ENCODE data around the gene CRACR2B.

Gene CRACR2B

DNA sequence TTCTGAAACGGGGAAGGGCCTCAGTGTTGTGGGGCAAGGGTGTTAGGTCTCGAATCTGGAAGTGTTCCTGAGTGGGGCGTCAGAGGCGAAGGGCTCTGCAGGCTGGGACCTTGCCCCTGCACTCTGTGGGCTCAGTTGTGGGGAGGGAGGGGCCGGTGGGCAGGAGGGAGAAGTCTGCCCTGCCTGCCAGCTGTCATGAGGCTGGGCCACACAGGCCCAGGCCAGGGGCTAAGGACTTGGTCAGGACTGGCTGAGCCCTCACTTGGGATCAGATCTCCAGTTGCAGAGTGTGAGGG is at the start of gene CRACR2B:
Gene CRACR2B, plus strand, starts transcription at position 23 of the 296 bp plus-strand sequence. CDS start 689 bp downstream, outside the sequence.
- peaks cover 27% of the 10 kb centered on the region for H3K27me3 ChIP-seq (ENCODE audit: control insufficient read depth, insufficient read depth, low read length)
- H3K9ac ChIP-seq (ENCODE audit: low read depth, low read length): peak within 1 kb of the TSS; percentile 24
- H3K4me1 ChIP-seq (ENCODE audit: control insufficient read depth, insufficient read depth, low read length): peaks cover 3% of the 10 kb centered on the region
- peaks cover 13% of the 10 kb centered on the region for H3K36me3 ChIP-seq (ENCODE audit: control insufficient read depth, insufficient read depth, low read length)
- peak within 1 kb of the TSS; percentile 68 for H3K4me3 ChIP-seq (ENCODE audit: low read depth, low read length)
- no peaks in the 10 kb centered on the region for H3K9me3 ChIP-seq (ENCODE audit: control insufficient read depth, insufficient read depth, low read length)

GRCh38 chr11:778976-779954 is 48.5 kb upstream of the CRACR2B start:
- H3K36me3 ChIP-seq (ENCODE audit: control insufficient read depth, insufficient read depth, low read length): peaks cover 8% of the 10 kb centered on the region
- H3K9me3 ChIP-seq (ENCODE audit: control insufficient read depth, insufficient read depth, low read length): no peaks in the 10 kb centered on the region
- H3K4me1 ChIP-seq (ENCODE audit: control insufficient read depth, insufficient read depth, low read length): peaks cover 9% of the 10 kb centered on the region
- no peak overlapping the region for H3K9ac ChIP-seq (ENCODE audit: low read depth, low read length)
- H3K27me3 ChIP-seq (ENCODE audit: control insufficient read depth, insufficient read depth, low read length): no peaks in the 10 kb centered on the region
- no peak overlapping the region for H3K4me3 ChIP-seq (ENCODE audit: low read depth, low read length)

GRCh38 chr11:779955-780532 is 47.7 kb upstream of the CRACR2B start:
- Histone ChIP-seq H3K36me3 (ENCODE audit: control insufficient read depth, insufficient read depth, low read length) (peaks cover 8% of the 10 kb centered on the region), H3K27me3 (ENCODE audit: control insufficient read depth, insufficient read depth, low read length) (no peaks in the 10 kb centered on the region), H3K4me1 (ENCODE audit: control insufficient read depth, insufficient read depth, low read length) (peaks cover 9% of the 10 kb centered on the region), H3K4me3 (ENCODE audit: low read depth, low read length) (no peak overlapping the region), H3K9ac (ENCODE audit: low read depth, low read length) (no peak overlapping the region), H3K9me3 (ENCODE audit: control insufficient read depth, insufficient read depth, low read length) (no peaks in the 10 kb centered on the region)

DNA sequence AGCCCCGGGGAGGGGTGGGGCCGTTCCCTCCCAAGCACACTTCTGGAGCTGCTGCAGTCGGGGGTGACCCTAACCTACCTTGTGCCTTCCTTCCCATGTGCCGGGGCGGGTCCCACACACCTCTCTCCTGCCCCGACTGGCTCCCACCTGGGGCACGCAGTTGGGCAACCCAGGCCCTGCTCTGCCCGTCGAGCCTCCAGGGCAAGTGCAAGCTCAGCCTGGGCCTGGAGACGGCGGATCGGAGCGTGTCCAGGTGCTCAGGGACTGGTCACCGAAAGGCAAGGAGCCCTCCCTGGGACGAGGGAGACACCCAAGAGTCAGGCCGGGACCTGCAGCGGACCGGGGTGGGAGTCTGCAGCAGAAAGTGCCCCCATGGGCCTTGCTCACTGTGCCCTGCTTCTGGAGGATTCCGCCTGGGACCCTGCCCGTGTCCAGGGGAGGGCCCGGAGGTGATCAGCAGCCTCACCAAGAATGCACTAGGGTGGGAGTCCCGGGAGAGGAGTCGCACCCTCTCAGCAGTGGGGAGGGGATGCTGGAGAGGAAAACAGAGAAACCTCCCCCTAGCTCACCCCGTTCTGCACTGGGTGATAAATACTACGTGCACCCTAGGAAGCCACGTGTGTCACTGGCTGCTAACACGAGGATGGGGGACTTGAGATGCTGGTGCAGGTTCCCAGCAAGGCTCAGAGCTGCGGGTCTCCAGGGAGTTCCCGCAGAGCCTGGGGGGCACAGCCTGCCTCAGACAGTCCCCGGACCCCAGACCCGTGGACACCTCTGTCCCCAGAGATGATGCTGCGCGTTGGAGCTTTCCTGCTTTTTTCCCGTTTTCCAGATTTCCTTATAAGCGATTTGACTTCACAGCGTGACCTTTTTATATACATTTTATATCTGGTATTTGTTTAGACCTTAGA is 45.2 kb upstream of the CRACR2B start:
- no peaks in the 10 kb centered on the region for H3K9me3 ChIP-seq (ENCODE audit: control insufficient read depth, insufficient read depth, low read length)
- no peaks in the 10 kb centered on the region for H3K27me3 ChIP-seq (ENCODE audit: control insufficient read depth, insufficient read depth, low read length)
- H3K36me3 ChIP-seq (ENCODE audit: control insufficient read depth, insufficient read depth, low read length): peaks cover 6% of the 10 kb centered on the region
- no peak overlapping the region for H3K4me3 ChIP-seq (ENCODE audit: low read depth, low read length)
- peaks cover 9% of the 10 kb centered on the region for H3K4me1 ChIP-seq (ENCODE audit: control insufficient read depth, insufficient read depth, low read length)
- peak overlapping the region; percentile 37 for H3K9ac ChIP-seq (ENCODE audit: low read depth, low read length)

- peaks cover 6% of the 10 kb centered on the region for H3K36me3 ChIP-seq (ENCODE audit: control insufficient read depth, insufficient read depth, low read length)
- H3K4me3 ChIP-seq (ENCODE audit: low read depth, low read length): peak overlapping the region; percentile 13
- H3K27me3 ChIP-seq (ENCODE audit: control insufficient read depth, insufficient read depth, low read length): no peaks in the 10 kb centered on the region
- H3K9me3 ChIP-seq (ENCODE audit: control insufficient read depth, insufficient read depth, low read length): no peaks in the 10 kb centered on the region
- H3K9ac ChIP-seq (ENCODE audit: low read depth, low read length): no peak overlapping the region
- peaks cover 9% of the 10 kb centered on the region for H3K4me1 ChIP-seq (ENCODE audit: control insufficient read depth, insufficient read depth, low read length)
These were observed 44.1 kb upstream of the CRACR2B start for GRCh38 chr11:783581-784015.

- peaks cover 11% of the 10 kb centered on the region for H3K4me1 ChIP-seq (ENCODE audit: control insufficient read depth, insufficient read depth, low read length)
- H3K9ac ChIP-seq (ENCODE audit: low read depth, low read length): no peak overlapping the region
- no peak overlapping the region for H3K4me3 ChIP-seq (ENCODE audit: low read depth, low read length)
- H3K9me3 ChIP-seq (ENCODE audit: control insufficient read depth, insufficient read depth, low read length): no peaks in the 10 kb centered on the region
- no peaks in the 10 kb centered on the region for H3K27me3 ChIP-seq (ENCODE audit: control insufficient read depth, insufficient read depth, low read length)
- peaks cover 6% of the 10 kb centered on the region for H3K36me3 ChIP-seq (ENCODE audit: control insufficient read depth, insufficient read depth, low read length)
These were observed 41.3 kb upstream of the CRACR2B start for GRCh38 chr11:786235-787083.

- Histone ChIP-seq H3K4me3 (ENCODE audit: low read depth, low read length) (no peak overlapping the region), H3K9me3 (ENCODE audit: control insufficient read depth, insufficient read depth, low read length) (no peaks in the 10 kb centered on the region), H3K9ac (ENCODE audit: low read depth, low read length) (no peak overlapping the region), H3K27me3 (ENCODE audit: control insufficient read depth, insufficient read depth, low read length) (no peaks in the 10 kb centered on the region), H3K36me3 (ENCODE audit: control insufficient read depth, insufficient read depth, low read length) (peaks cover 10% of the 10 kb centered on the region), H3K4me1 (ENCODE audit: control insufficient read depth, insufficient read depth, low read length) (peaks cover 11% of the 10 kb centered on the region)
These were observed 40.5 kb upstream of the CRACR2B start for GRCh38 chr11:787084-787675.

GRCh38 chr11:788009-788640 is 39.6 kb upstream of the CRACR2B start:
- peaks cover 6% of the 10 kb centered on the region for H3K4me1 ChIP-seq (ENCODE audit: control insufficient read depth, insufficient read depth, low read length)
- no peak overlapping the region for H3K9ac ChIP-seq (ENCODE audit: low read depth, low read length)
- H3K4me3 ChIP-seq (ENCODE audit: low read depth, low read length): no peak overlapping the region
- peaks cover 16% of the 10 kb centered on the region for H3K36me3 ChIP-seq (ENCODE audit: control insufficient read depth, insufficient read depth, low read length)
- H3K9me3 ChIP-seq (ENCODE audit: control insufficient read depth, insufficient read depth, low read length): no peaks in the 10 kb centered on the region
- H3K27me3 ChIP-seq (ENCODE audit: control insufficient read depth, insufficient read depth, low read length): no peaks in the 10 kb centered on the region

DNA sequence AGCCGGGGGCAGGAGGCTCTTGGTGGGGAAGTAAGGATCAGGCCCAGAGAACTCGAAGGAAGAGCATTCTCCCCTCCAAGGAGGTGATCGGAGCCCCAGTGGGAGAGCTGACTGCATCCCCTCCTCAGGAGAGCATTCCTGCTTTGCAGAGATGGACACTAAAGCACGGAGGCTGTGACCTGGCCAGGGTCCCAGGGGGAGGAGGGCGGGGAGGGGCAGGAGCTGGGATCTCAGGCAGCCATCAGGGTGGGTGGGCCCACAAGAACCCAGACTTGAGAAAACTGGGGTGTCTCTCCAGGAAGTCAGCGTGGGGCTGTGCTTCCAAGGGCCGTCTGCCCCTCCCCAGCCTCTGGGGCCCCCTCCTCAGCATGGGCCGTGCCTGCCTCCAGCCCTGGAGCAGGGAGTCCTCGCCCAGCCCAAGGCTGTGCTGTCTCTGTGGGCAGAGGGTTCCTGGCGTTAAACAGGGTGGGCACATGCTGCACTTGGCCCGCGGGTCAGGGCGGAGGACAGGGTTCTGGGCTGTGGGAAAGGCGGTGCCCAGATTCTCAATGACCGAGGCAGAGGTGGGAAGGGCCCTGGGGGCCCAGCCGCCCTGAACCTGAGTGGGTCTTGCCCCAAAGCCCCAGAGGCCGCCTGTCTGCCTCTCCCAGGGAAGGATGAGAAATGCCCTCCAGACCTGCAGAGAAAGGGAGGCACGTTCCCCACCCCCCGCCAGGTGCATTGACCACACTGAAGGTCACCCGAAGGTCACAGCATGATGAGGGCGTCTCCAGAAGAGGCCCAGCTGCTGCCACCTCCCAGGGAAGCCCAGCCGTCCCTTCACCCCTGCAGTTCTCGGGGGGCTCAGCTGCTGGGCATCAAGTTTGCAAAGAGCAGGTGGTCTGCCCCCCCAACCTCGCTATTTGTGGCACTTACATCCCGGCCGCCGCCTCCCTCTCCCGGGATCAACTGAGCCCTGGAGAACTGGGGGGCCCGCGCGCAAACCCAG is 38.5 kb upstream of the CRACR2B start:
- Histone ChIP-seq H3K36me3 (ENCODE audit: control insufficient read depth, insufficient read depth, low read length) (peaks cover 27% of the 10 kb centered on the region), H3K27me3 (ENCODE audit: control insufficient read depth, insufficient read depth, low read length) (no peaks in the 10 kb centered on the region), H3K4me3 (ENCODE audit: low read depth, low read length) (peak overlapping the region; percentile 35), H3K4me1 (ENCODE audit: control insufficient read depth, insufficient read depth, low read length) (peaks cover 2% of the 10 kb centered on the region), H3K9ac (ENCODE audit: low read depth, low read length) (peak overlapping the region; percentile 24), H3K9me3 (ENCODE audit: control insufficient read depth, insufficient read depth, low read length) (no peaks in the 10 kb centered on the region)

Measured in iPS-15b (cell line).